ENCODE results near the gene USP47.
A peak's percentile ranks its signal among the peaks of the same experiment; 100 is the strongest.

The USP47 gene

GRCh38 chr11:11968511-11969280 lies 126.9 kb downstream of the USP47 start:
- no peak for TF ChIP-seq CTCF (IDR thresholded peaks at IDR 0.05; ENCODE audit: low read length, missing control alignments)
- no peak for DNase-seq (ENCODE audit: low read depth)

DNA sequence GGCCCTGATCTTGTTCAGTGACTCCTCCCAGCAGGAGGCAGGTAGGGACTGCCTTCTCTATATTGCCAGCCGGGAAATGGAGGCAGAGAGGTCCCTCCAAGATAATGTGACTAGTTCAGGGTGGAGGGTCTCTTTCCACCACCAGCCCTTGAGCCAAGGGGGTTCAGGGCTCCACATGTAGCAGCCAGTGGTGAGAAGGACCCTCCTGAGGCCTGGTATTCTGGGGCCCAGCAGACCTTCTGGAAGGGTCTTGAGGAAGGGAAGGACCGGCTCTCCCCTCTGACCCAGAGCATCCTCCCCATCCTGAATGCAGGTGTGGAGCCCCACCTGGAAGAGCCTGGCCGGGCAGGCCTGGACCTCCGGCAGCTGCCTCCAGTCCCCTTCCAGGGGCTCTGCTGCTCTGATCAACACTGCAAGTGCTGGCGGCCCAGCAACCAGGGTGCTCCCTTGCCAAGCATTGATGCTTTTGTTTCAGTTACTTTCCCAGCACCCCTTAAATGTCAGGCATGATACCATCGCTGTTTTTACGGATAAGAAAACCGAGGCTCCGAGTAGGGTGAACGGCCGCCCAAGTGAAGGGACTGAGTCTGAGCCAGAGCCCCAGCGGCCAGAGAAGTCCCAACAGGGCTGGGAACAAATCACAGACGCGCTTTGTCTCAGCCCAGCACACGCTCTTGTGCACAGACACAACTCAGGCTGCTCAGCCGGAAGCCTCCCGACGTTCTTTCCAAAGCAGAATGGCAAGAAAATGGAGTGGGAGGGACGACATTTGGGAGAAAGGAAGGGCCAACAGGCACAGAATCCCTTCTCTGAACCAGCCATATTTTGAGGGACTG lies 127.8 kb downstream of the USP47 start:
- DNase-seq (ENCODE audit: low read depth), result no peak
- no peak overlapping the region for H3K4me3 ChIP-seq (replicated peaks; ENCODE audit: low read depth, low read length)
- no peak for TF ChIP-seq CTCF (IDR thresholded peaks at IDR 0.05; ENCODE audit: low read length, missing control alignments)

More at GRCh38 chr11:11968511-11969280, 126.9 kb downstream of the USP47 start:
- no peak overlapping the region for H3K4me3 ChIP-seq (replicated peaks; ENCODE audit: low read depth, low read length)

GRCh38 chr11:11970556-11970955 lies 128.8 kb downstream of the USP47 start:
- H3K4me3 ChIP-seq (replicated peaks; ENCODE audit: low read depth, low read length), result no peak overlapping the region
- no peak for DNase-seq (ENCODE audit: low read depth)
- TF ChIP-seq CTCF (IDR thresholded peaks at IDR 0.05; ENCODE audit: low read length, missing control alignments), result no peak

DNA sequence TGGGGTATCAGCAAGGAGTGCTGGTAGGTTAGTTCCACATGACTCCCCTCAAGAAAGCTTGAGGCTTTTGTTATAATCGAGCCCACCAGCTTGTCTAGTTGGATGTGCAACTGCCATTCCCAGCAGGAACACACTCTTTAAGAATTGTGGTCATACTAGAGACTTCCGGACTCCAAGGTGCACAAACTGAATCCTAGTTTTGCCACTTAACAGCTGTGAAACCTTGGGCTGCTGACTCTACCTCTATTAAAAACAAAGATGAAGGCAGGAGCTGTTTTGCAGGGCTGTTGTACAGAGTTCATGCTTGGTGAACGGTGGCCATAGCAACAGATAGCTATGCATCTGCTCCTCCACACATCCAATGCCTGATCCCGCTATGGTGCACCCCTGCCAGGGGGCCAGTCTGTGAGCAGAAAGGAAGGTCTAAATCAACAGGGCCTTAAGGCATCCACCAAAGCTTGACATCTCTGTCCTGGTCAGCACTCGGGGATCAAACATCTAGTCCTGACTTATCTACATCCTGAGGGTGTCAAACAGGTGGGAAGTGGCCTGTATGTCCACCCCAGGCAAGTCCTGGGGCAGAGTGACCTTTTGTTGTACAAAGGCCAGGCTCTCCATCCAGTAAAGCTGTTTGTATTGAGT lies 130.3 kb downstream of the USP47 start:
- no peak for TF ChIP-seq CTCF (IDR thresholded peaks at IDR 0.05; ENCODE audit: low read length, missing control alignments)
- no peak overlapping the region for H3K4me3 ChIP-seq (replicated peaks; ENCODE audit: low read depth, low read length)
- DNase-seq (ENCODE audit: low read depth), result no peak

DNA sequence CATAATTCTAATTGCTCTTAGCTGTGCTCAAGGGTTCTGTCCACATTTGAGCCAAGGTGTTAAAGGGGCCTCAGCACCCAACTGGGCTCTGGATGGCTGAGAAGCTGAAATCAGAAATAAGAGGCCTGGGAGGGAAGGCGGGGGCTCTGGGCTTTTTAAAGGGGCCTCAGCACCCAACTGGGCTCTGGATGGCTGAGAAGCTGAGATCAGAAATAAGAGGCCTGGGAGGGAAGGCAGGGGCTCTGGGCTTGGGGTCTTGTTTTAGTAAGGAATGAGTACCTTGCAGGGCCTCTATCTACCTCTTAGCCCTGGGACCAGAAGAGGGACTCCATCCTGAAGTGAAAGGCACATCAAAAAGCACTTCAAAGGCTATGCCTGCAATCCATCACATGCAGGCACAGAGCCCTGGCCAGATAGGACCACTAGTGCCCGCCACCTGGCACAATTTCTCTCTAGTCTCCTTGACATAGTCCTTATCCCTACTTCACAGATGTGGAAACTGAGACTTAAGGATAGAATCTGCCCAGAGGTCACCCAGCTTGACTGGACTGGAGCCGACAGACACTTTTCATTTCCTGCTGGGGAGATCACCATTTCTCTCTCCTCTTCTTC lies 131.1 kb downstream of the USP47 start:
- DNase-seq (ENCODE audit: low read depth), result no peak
- H3K4me3 ChIP-seq (replicated peaks; ENCODE audit: low read depth, low read length), result no peak overlapping the region
- no peak for TF ChIP-seq CTCF (IDR thresholded peaks at IDR 0.05; ENCODE audit: low read length, missing control alignments)

DNA sequence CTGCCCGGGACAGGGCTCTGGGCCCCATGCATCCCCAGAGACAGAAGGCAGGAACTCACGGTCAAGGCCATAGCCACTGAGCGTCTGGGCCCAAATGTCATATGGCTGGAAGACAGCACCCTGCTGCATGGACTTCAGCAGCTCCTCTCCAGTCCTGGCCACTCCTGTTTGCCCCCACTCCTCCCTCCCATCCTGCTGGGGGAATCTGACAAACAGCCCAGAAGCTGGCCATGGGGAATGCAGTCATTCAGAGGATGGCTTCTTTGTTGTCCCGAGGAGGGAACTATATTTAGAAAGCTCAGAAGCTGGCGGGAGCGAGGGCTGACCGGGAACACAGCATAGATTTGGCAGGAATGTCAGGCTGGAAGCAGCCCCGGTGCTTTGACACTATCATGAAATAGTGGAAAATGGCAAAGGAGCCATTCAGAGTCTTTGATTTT lies 131.6 kb downstream of the USP47 start:
- peak; percentile 73 for DNase-seq (ENCODE audit: low read depth)
- no peak overlapping the region for H3K4me3 ChIP-seq (replicated peaks; ENCODE audit: low read depth, low read length)
- no peak for TF ChIP-seq CTCF (IDR thresholded peaks at IDR 0.05; ENCODE audit: low read length, missing control alignments)

Data from fibroblast of pulmonary artery (primary cell).